Lower lobe of right lung (tissue), 2 donors: ENCODE data around the gene GPC6. TPM values are rescaled to one million over a fixed set of nuclear protein-coding genes. Genes with fewer than 3 reads are reported as not detected.

ENCODE experiments used
- ATAC-seq, 2 donors: fragments of 200-7000 bp; cut with Tn5 transposase; one replicate each; pipeline ENCODE4 v1.9.1; 2020 to 2022; ENCODE audit warnings: mild to moderate bottlenecking in 2 of 2, moderate library complexity in 2 of 2
- DNase-seq: peaks from one replicate; pipeline ENCODE4 v3.0.0-alpha.2; 2020
- H3K27ac ChIP-seq: fragments of 200-600 bp; one replicate; pipeline ENCODE4 v1.8.0; 2022
- H3K27me3 ChIP-seq: fragments of 200-600 bp; one replicate; pipeline ENCODE4 v1.8.0; 2022; ENCODE audit warnings: low read depth
- H3K36me3 ChIP-seq: fragments of 200-600 bp; one replicate; pipeline ENCODE4 v1.8.0; 2022; ENCODE audit warnings: mild to moderate bottlenecking
- H3K4me1 ChIP-seq: fragments of 200-600 bp; one replicate; pipeline ENCODE4 v1.8.0; 2022
- H3K4me3 ChIP-seq: fragments of 200-600 bp; one replicate; pipeline ENCODE4 v1.8.0; 2022; ENCODE audit warnings: mild to moderate bottlenecking
- H3K9me3 ChIP-seq: fragments of 200-600 bp; one replicate; pipeline ENCODE4 v1.8.0; 2022
- intact Hi-C: fragments of 100-400 bp; cut with DNase I; formaldehyde crosslinking; loops from one replicate; pipeline ENCODE4 v1.11.0; 2022
- total RNA-seq: library from RNA; stranded (reverse); fragmentation: NEBNext Ultra II Directional; extraction: Animal tissue kit (Norgen Biotek cat#: 25700); gene quantifications from one replicate; pipeline ENCODE4 v1.2.1, GENCODE V29; 2021
- TF ChIP-seq, protein P1 (sequence below): fragments of 200-600 bp; IDR thresholded peaks from one replicate; pipeline ENCODE4 v1.8.0; 2022; ENCODE audit warnings: antibody characterized with exemption, mild to moderate bottlenecking
- donor health status: DM: no; HTN: yes; CAD: no; lungs with severe emphysema.

Gene GPC6
- total RNA-seq, 1 donor from 2014 or later = 5.5 TPM

DNA sequence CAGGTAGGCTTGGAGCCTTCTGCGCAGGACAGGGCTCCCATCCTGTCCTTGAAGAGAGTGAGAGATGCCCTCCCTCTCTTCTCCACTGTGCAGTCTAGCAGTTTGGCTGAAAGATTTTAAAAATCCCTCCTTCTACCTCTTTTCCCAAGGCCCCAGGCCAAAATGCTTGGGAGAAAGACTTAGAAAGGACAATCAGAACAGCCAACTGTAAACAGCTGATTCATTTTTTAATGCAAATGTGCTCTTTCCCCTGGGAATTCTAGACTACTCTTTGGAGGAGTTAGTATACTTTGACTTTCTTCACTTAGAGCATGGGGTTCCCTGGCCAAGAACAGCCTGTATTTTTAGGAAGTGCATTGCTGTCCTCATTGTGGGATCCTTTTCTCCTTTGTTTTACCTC is 398.9 kb downstream of the GPC6 start:
- TF ChIP-seq, protein P1, sequence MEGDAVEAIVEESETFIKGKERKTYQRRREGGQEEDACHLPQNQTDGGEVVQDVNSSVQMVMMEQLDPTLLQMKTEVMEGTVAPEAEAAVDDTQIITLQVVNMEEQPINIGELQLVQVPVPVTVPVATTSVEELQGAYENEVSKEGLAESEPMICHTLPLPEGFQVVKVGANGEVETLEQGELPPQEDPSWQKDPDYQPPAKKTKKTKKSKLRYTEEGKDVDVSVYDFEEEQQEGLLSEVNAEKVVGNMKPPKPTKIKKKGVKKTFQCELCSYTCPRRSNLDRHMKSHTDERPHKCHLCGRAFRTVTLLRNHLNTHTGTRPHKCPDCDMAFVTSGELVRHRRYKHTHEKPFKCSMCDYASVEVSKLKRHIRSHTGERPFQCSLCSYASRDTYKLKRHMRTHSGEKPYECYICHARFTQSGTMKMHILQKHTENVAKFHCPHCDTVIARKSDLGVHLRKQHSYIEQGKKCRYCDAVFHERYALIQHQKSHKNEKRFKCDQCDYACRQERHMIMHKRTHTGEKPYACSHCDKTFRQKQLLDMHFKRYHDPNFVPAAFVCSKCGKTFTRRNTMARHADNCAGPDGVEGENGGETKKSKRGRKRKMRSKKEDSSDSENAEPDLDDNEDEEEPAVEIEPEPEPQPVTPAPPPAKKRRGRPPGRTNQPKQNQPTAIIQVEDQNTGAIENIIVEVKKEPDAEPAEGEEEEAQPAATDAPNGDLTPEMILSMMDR = no peak

DNA sequence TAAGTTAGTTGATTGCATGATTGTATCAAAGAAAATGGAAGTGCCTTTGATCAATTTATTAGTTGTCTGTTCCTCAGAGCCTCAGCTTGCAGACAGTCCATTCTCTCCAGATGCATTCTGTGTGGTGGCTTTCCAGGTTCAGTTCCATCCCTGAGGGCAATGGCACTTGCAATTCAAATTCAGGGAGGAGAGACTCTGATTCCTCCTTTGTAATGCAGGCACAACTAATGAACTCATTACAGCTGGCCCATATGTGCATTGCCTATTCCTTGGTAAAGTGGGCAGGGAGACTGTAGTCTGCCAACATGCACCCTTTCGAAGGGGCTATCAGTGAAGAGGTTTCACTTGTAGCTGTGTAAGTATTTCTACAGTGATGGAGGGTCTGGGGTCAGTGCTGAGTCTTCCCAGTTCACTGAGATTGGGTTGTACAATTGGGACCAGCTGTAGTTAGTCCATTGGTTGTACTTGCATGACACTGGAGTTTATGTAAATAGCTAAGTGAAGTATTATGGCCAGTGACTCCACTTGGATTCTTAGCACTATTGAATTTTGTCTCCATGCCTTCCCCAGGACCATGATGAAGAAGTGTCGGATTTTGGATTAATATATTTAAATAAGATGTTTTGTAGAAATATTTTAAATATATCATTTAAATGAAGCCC is 401.7 kb downstream of the GPC6 start:
- no peaks in the 10 kb centered on the region for H3K4me1 ChIP-seq
- no peak for DNase-seq
- no peak for ATAC-seq
- H3K4me3 ChIP-seq = no peak overlapping the region
- H3K9me3 ChIP-seq = no peaks in the 10 kb centered on the region
- H3K36me3 ChIP-seq = no peaks in the 10 kb centered on the region
- H3K27me3 ChIP-seq = no peaks in the 10 kb centered on the region
- intact Hi-C loops = no loop called here
- TF ChIP-seq, protein P1 = no peak
- H3K27ac ChIP-seq = no peak overlapping the region

More for the DNA sequence above, 398.9 kb downstream of the GPC6 start:
- no peak for ATAC-seq
- intact Hi-C loops = no loop called here
- Histone ChIP-seq H3K4me1 (no peaks in the 10 kb centered on the region), H3K36me3 (no peaks in the 10 kb centered on the region), H3K27ac (no peak overlapping the region), H3K4me3 (no peak overlapping the region), H3K27me3 (no peaks in the 10 kb centered on the region), H3K9me3 (no peaks in the 10 kb centered on the region)
- DNase-seq = no peak

DNA sequence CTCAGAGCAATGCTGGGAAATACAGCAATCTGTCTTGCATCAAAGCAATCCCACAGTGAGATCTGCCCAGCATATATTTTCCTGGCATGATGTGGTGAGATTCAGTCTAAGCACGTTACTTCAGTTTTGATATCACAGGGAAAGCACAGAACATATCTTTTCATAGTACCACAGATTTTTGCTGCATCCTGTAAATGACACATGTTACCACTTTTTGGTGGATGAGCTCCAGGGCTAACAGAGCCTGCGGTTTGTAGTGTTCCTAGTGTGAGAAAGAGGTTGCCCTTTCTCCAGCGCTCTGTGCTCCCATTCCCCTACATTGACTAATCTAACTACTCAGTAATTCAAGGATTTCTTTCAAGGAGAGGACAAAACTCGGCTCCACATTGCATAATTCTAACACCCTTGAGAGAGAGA is 409.0 kb downstream of the GPC6 start:
- ATAC-seq = no peak
- TF ChIP-seq, protein P1 = no peak
- intact Hi-C loops = no loop called here
- no peaks in the 10 kb centered on the region for H3K9me3 ChIP-seq
- no peak overlapping the region for H3K27ac ChIP-seq
- H3K36me3 ChIP-seq = no peaks in the 10 kb centered on the region
- no peak for DNase-seq
- H3K4me1 ChIP-seq = no peaks in the 10 kb centered on the region
- H3K27me3 ChIP-seq = no peaks in the 10 kb centered on the region
- H3K4me3 ChIP-seq = no peak overlapping the region

DNA sequence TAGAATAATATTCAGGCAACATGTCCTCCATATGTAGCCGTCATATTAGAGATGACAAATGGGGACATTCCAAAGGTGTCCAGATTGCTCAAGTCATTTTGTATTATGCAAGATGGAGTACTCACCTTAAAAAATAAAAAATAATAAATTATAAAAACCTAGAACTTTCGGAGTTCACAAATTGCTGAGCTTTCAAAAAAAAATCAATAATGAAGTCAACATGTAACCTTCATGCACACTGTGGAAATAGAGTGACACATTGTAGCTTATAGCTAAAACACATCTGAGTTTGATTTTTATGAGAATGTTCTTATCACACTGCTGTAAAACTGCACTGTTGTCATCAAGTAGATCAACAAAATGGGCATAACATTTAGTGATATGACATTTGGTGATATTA is 411.2 kb downstream of the GPC6 start:
- DNase-seq = no peak
- TF ChIP-seq, protein P1 = no peak
- Histone ChIP-seq H3K4me3 (no peak overlapping the region), H3K9me3 (no peaks in the 10 kb centered on the region), H3K27ac (no peak overlapping the region), H3K36me3 (no peaks in the 10 kb centered on the region), H3K4me1 (no peaks in the 10 kb centered on the region), H3K27me3 (no peaks in the 10 kb centered on the region)
- intact Hi-C loops = no loop called here
- no peak for ATAC-seq

DNA sequence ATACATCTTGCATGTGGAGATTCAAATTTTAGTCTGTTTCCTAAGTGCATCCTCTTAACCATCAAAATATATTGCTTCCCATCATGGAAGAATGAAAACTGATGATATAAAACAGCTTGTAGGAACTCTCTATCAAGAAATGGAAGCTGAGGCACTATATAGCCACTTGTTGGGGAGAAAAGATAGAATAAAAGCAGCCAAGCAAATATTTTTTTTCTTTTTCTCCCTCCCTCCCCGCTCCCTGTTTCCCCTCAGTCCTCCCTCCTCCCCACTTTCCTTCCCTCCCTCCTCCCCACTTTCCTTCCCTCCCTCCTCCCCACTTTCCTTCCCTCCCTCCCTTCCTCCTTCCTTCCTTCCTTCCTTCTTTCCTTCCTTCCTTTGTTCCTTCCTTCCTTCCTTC is 413.8 kb downstream of the GPC6 start:
- TF ChIP-seq, protein P1 = no peak
- Histone ChIP-seq H3K4me1 (no peaks in the 10 kb centered on the region), H3K27ac (no peak overlapping the region), H3K4me3 (no peak overlapping the region), H3K36me3 (no peaks in the 10 kb centered on the region), H3K27me3 (no peaks in the 10 kb centered on the region), H3K9me3 (no peaks in the 10 kb centered on the region)
- ATAC-seq = no peak
- intact Hi-C loops = no loop called here
- DNase-seq = no peak
